B cell (primary cell): ENCODE data around the gene TPI1. TPM values are rescaled to one million over a fixed set of nuclear protein-coding genes. Genes with fewer than 3 reads are reported as not detected.
A peak's percentile ranks its signal among the peaks of the same experiment; 100 is the strongest.

ENCODE experiments used
- ATAC-seq: fragments of 200-7000 bp; cut with Tn5 transposase; one replicate; pipeline ENCODE4 v1.10.0; 2021; ENCODE audit warnings: low read depth, mild to moderate bottlenecking, moderate number of reproducible peaks, moderate library complexity
- CTCF ChIA-PET: fragments of 350-600 bp; sonication (Branson Sonifier 250); formaldehyde crosslinking; loops from one replicate; lab custom pipeline; 2021; ENCODE audit warnings: antibody characterized with exemption, inconsistent platforms; lab: Charles Lee
- POLR2A ChIA-PET: fragments of 350-600 bp; sonication (Branson Sonifier 250); formaldehyde crosslinking; loops from one replicate; lab custom pipeline; 2021; ENCODE audit warnings: antibody characterized with exemption; lab: Charles Lee
- DNase-seq: peaks from one replicate; pipeline ENCODE4 v3.0.0; 2013
- H2AFZ ChIP-seq: 2 replicates; pipeline ENCODE4 v1.6.1; 2012; ENCODE audit warnings: mild to moderate bottlenecking, low read depth, low read length; ENCODE audit not compliant: insufficient read depth, poor library complexity, severe bottlenecking
- H3K27ac ChIP-seq, 2 donors: 1 replicate in 1 of 2; 2 replicates in 1 of 2; pipeline ENCODE4 v1.5.1; 2012 to 2013; ENCODE audit warnings: low read length in 2 of 2, mild to moderate bottlenecking in 2 of 2, moderate library complexity in 1 of 2
- H3K27me3 ChIP-seq, 4 experiments: fragments of 200-600 bp in 1 of 4; sonication (generic) in 1 of 4; replicated peaks in 1 of 4; 1 replicate in 2 of 4; 2 replicates in 2 of 4; pipeline versions ENCODE4 v1.6.1 to v1.7.0; 2013 to 2016; ENCODE audit warnings: low read length in 3 of 4, mild to moderate bottlenecking in 2 of 4, mixed read lengths in 1 of 4, moderate library complexity in 1 of 4; ENCODE audit not compliant: insufficient read depth in 4 of 4, control insufficient read depth in 3 of 4; ENCODE audit errors: control extremely low read depth in 1 of 4
- H3K36me3 ChIP-seq, 2 experiments: replicated peaks in 1 of 2; 1 replicate in 1 of 2; 2 replicates in 1 of 2; pipeline versions ENCODE4 v1.6.1 to v1.7.1; 2013; ENCODE audit warnings: low read length in 1 of 2; ENCODE audit not compliant: insufficient read depth in 2 of 2, control insufficient read depth in 1 of 2; ENCODE audit errors: control extremely low read depth in 1 of 2, extremely low read depth in 1 of 2
- H3K4me1 ChIP-seq, 2 donors: fragments of 200-600 bp in 1 of 2; sonication (generic) in 1 of 2; 1 replicate in 1 of 2; 2 replicates in 1 of 2; pipeline versions ENCODE4 v1.5.1 to v1.6.1; 2013 to 2017; ENCODE audit warnings: low read length in 2 of 2; ENCODE audit not compliant: control insufficient read depth in 2 of 2, insufficient read depth in 2 of 2
- H3K4me2 ChIP-seq: replicated peaks from 2 replicates; pipeline ENCODE3; 2012; ENCODE audit warnings: mild to moderate bottlenecking, low read depth, low read length; ENCODE audit not compliant: poor library complexity, severe bottlenecking
- H3K4me3 ChIP-seq, 5 experiments: fragments of 200-600 bp in 1 of 5; sonication (generic) in 1 of 5; 1 replicate in 3 of 5; 2 replicates in 2 of 5; pipeline versions ENCODE4 v1.5.1 to v1.7.0; 2011 to 2016; ENCODE audit warnings: low read length in 4 of 5, mild to moderate bottlenecking in 4 of 5, low read depth in 2 of 5, control low read depth in 1 of 5, moderate library complexity in 1 of 5; ENCODE audit not compliant: insufficient read depth in 1 of 5; ENCODE audit errors: control extremely low read depth in 1 of 5, extremely low read depth in 1 of 5
- H3K79me2 ChIP-seq: fragments of 200-600 bp; sonication (generic); one replicate; pipeline ENCODE4 v1.6.0; 2016; ENCODE audit warnings: low read length; ENCODE audit not compliant: control insufficient read depth, insufficient read depth
- H3K9ac ChIP-seq: fragments of 200-600 bp; sonication (generic); 2 replicates; pipeline ENCODE4 v1.6.1; 2017; ENCODE audit warnings: mild to moderate bottlenecking, low read length, moderate library complexity
- H3K9me3 ChIP-seq, 3 donors: one replicate each; pipeline versions ENCODE4 v1.6.1 to v1.7.1; 2013; ENCODE audit warnings: low read length in 2 of 3; ENCODE audit not compliant: control insufficient read depth in 2 of 3, insufficient read depth in 1 of 3; ENCODE audit errors: control extremely low read depth in 1 of 3
- H4K20me1 ChIP-seq: 2 replicates; pipeline ENCODE4 v1.6.0; 2012; ENCODE audit warnings: mild to moderate bottlenecking, low read length; ENCODE audit not compliant: insufficient read depth, control insufficient read depth, poor library complexity, severe bottlenecking
- H3K27ac Mint-ChIP-seq: one replicate; pipeline ENCODE4 v1.8.0; 2021; ENCODE audit warnings: mixed read lengths
- H3K27me3 Mint-ChIP-seq: one replicate; pipeline ENCODE4 v1.8.0; 2021; ENCODE audit warnings: mixed read lengths
- H3K4me1 Mint-ChIP-seq: one replicate; pipeline ENCODE4 v1.8.0; 2021; ENCODE audit warnings: mixed read lengths
- H3K4me3 Mint-ChIP-seq: one replicate; pipeline ENCODE4 v1.8.0; 2021; ENCODE audit warnings: mixed read lengths
- H3K9me3 Mint-ChIP-seq: one replicate; pipeline ENCODE4 v1.8.0; 2022; ENCODE audit warnings: mixed read lengths; ENCODE audit not compliant: insufficient read depth
- CTCF ChIP-seq: fragments of 200-600 bp; IDR thresholded peaks from one replicate; pipeline ENCODE4 v1.8.0; 2022; ENCODE audit warnings: antibody characterized with exemption, mild to moderate bottlenecking
- EZH2 ChIP-seq: IDR thresholded peaks from 2 replicates; pipeline ENCODE4 v1.6.1; 2012; ENCODE audit warnings: borderline replicate concordance, low read depth, mild to moderate bottlenecking, moderate library complexity, low read length; ENCODE audit not compliant: insufficient read depth, poor library complexity, severe bottlenecking
- WGBS: methylation state at CpG from one replicate; pipeline ENCODE4 v1.1.5; 2013; ENCODE audit warnings: missing lambda C conversion rate; ENCODE audit not compliant: insufficient coverage; 5-methylcytosine and 5-hydroxymethylcytosine counted together
- intact Hi-C: fragments of 100-400 bp; cut with micrococcal nuclease; formaldehyde crosslinking; loops from one replicate; pipeline ENCODE4 v1.10.0; 2022
- polyA plus RNA-seq: library from polyadenylated mRNA; depleted of rRNA; stranded (reverse); fragments of >200 nt; gene quantifications from 2 replicates; pipeline ENCODE4 v1.2.3, GENCODE V29; 2012
- total RNA-seq, 2 donors: library from RNA; stranded (reverse); fragments of 120-200 nt in 1 of 2; gene quantifications; 1 replicate in 1 of 2; 2 replicates in 1 of 2; pipeline versions ENCODE4 v1.2.3 to v1.2.4, GENCODE V29; 2013 to 2022

The TPI1 gene
- total and polyA plus RNA-seq, 2 donors (not counting 1 experiment from before 2014, with no cell fraction given) = 181 to 187 TPM

DNA sequence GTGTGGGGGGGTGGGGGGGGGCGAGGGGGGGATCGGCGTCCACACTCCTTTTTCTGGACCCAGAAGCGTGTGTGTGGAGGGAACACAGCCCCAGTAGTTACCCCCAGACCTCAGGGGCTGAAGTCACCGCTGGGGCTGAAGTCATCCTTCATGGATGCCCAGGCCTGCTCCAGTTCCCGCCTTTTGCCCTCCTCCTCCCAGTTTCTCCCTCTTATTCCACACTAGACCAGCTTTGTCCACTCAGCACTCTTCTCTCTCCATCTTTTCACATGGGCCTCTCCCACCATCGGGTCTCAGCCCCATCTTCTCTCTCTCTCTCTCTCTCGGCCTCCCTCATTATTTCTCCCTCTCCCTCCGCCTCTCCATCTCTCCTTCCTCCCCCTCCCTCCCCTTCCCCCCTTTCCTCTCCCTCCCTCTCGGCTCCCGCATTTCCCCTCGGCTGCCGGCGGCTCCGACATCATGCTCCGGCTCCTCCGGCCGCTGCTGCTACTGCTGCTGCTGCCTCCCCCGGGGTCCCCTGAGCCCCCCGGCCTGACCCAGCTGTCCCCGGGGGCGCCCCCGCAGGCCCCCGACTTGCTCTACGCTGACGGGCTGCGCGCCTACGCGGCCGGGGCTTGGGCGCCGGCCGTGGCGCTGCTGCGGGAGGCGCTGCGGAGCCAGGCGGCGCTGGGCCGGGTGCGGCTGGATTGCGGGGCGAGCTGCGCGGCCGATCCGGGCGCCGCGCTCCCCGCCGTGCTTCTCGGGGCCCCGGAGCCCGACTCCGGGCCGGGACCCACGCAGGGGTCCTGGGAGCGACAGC is 39.1 kb upstream of the TPI1 start, which contains the start of gene P3H3:
Gene P3H3, plus strand, starts transcription at position 426 of the 799 bp plus-strand sequence. Its CDS starts 34 bp downstream, at position 460.
- TF ChIP-seq CTCF (no peak), EZH2 (no peak)
- Histone ChIP-seq H3K4me1 (peaks cover 23 to 29% of the 10 kb centered on the region in 2 donors), H3K27ac (peak within 1 kb of the TSS in 1 of 2 donors; percentile 41), H3K36me3 (no peaks in the 10 kb centered on the region), H4K20me1 (peaks cover 11% of the 10 kb centered on the region), H3K9ac (peak within 1 kb of the TSS; percentile 80), H3K9me3 (peaks cover 0 to 13% (median 0%) of the 10 kb centered on the region in 3 donors), H2AFZ (peak within 1 kb of the TSS; percentile 91), H3K27me3 (peaks cover 0 to 72% (median 34%) of the 10 kb centered on the region in 4 experiments), H3K79me2 (no peaks in the 10 kb centered on the region), H3K4me2 (peak within 1 kb of the TSS; percentile 100), H3K4me3 (peak within 1 kb of the TSS; percentile 26 to 73 (median 58))
- intact Hi-C loops = no loop called here
- ChIA-PET CTCF (interaction anchor here (0.6 to 6.2 kb wide), 8 partner anchors 8 to 354 kb away, joined by 3 to 31 read pairs (median 4); partner anchors contain the start of genes CDCA3, MLF2, SPSB2 and USP5), POLR2A (interaction anchor here (0.7 to 1.3 kb wide), 3 partner anchors 54 to 104 kb away, joined by 3 read pairs; partner anchors contain the start of genes COPS7A and MLF2)
- no peak for DNase-seq
- ATAC-seq = peak; percentile 19
- peaks cover 21% of the 10 kb centered on the region for H3K4me1 Mint-ChIP-seq
- no peaks in the 10 kb centered on the region for H3K9me3 Mint-ChIP-seq
- H3K4me3 Mint-ChIP-seq = peak within 1 kb of the TSS; percentile 93
- peaks cover 77% of the 10 kb centered on the region for H3K27me3 Mint-ChIP-seq
- peak within 1 kb of the TSS; percentile 59 for H3K27ac Mint-ChIP-seq
- under 1% methylated on average over 53 of the region's 60 CpGs for WGBS
